KMS-11 (cell line): ENCODE results near the gene RNF146.

Experiments
- H2AFZ ChIP-seq: fragments of 200-600 bp; sonication (generic); 2 replicates; pipeline ENCODE4 v1.6.1; 2016; ENCODE audit warnings: antibody characterized with exemption, mixed run types, low read depth
- H3K27ac ChIP-seq: fragments of 200-600 bp; sonication (generic); 2 replicates; pipeline ENCODE4 v1.6.1; 2016; ENCODE audit warnings: mild to moderate bottlenecking, mixed run types
- H3K27me3 ChIP-seq: fragments of 200-600 bp; sonication (generic); 2 replicates; pipeline ENCODE4 v1.6.1; 2017; ENCODE audit warnings: mild to moderate bottlenecking, low read depth, mixed run types, moderate library complexity; ENCODE audit not compliant: insufficient read depth
- H3K36me3 ChIP-seq: fragments of 200-600 bp; sonication (generic); 2 replicates; pipeline ENCODE4 v1.6.1; 2017; ENCODE audit warnings: mild to moderate bottlenecking, mixed run types; ENCODE audit not compliant: insufficient read depth
- H3K4me1 ChIP-seq: fragments of 200-600 bp; sonication (generic); 2 replicates; pipeline ENCODE4 v1.6.1; 2016; ENCODE audit warnings: mild to moderate bottlenecking, low read depth, mixed run types; ENCODE audit not compliant: poor library complexity, severe bottlenecking
- H3K4me2 ChIP-seq: fragments of 200-600 bp; sonication (generic); 2 replicates; pipeline ENCODE4 v1.7.0; 2016; ENCODE audit warnings: mild to moderate bottlenecking, mixed run types
- H3K4me3 ChIP-seq: fragments of 200-600 bp; sonication (generic); IDR thresholded peaks from 2 replicates; pipeline ENCODE4 v1.6.1; 2017; ENCODE audit warnings: low read depth, low read length, mixed read lengths; ENCODE audit not compliant: insufficient read depth
- H3K79me2 ChIP-seq: fragments of 200-600 bp; sonication (generic); 2 replicates; pipeline ENCODE4 v1.6.1; 2016; ENCODE audit warnings: low read depth, mixed run types; ENCODE audit not compliant: insufficient read depth
- H3K9ac ChIP-seq: fragments of 200-600 bp; sonication (generic); 2 replicates; pipeline ENCODE4 v1.6.1; 2016; ENCODE audit warnings: mild to moderate bottlenecking, mixed run types
- H4K20me1 ChIP-seq: fragments of 200-600 bp; sonication (generic); 2 replicates; pipeline ENCODE4 v1.6.1; 2016; ENCODE audit warnings: mild to moderate bottlenecking, mixed run types; ENCODE audit not compliant: insufficient read depth
- TF ChIP-seq, protein P1 (sequence below): fragments of 200-600 bp; sonication (generic); conservative IDR thresholded peaks from 2 replicates; pipeline ENCODE4 v1.6.1; 2017; ENCODE audit warnings: low read depth, mild to moderate bottlenecking, antibody characterized with exemption, low read length, moderate library complexity, mixed read lengths

The RNF146 gene

DNA sequence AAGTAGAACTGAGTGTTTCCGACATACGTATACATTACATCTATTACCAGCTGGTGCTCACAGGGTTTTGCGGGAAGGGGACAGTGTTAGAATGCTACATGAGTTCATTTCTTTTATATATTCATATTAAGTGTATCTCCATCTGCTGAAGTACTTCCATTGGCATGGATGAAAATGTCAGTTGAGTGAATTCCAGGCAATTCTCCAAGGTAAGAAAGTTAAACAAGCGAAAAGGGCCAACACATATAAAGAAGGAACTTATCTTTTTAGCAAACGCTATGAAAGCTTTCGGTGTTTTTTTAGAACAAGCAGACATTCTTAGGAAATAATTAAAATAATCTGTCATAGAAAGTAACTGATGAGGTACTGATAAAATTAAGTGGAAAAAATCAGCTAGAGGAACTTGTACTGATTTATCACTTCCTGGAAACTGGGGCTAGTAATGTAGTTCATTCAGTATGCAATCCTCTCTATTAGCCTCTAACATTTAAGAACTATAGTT is 34.6 kb downstream of the RNF146 start:
- no peaks in the 10 kb centered on the region for H4K20me1 ChIP-seq
- H3K27ac ChIP-seq, result no peak overlapping the region
- H2AFZ ChIP-seq, result no peak overlapping the region
- no peaks in the 10 kb centered on the region for H3K36me3 ChIP-seq
- TF ChIP-seq, protein P1, sequence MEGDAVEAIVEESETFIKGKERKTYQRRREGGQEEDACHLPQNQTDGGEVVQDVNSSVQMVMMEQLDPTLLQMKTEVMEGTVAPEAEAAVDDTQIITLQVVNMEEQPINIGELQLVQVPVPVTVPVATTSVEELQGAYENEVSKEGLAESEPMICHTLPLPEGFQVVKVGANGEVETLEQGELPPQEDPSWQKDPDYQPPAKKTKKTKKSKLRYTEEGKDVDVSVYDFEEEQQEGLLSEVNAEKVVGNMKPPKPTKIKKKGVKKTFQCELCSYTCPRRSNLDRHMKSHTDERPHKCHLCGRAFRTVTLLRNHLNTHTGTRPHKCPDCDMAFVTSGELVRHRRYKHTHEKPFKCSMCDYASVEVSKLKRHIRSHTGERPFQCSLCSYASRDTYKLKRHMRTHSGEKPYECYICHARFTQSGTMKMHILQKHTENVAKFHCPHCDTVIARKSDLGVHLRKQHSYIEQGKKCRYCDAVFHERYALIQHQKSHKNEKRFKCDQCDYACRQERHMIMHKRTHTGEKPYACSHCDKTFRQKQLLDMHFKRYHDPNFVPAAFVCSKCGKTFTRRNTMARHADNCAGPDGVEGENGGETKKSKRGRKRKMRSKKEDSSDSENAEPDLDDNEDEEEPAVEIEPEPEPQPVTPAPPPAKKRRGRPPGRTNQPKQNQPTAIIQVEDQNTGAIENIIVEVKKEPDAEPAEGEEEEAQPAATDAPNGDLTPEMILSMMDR, result no peak
- H3K4me3 ChIP-seq, result no peak overlapping the region
- H3K4me2 ChIP-seq, result no peak overlapping the region
- no peak overlapping the region for H3K9ac ChIP-seq
- no peaks in the 10 kb centered on the region for H3K79me2 ChIP-seq
- H3K4me1 ChIP-seq, result peaks cover 3% of the 10 kb centered on the region
- H3K27me3 ChIP-seq, result no peaks in the 10 kb centered on the region

DNA sequence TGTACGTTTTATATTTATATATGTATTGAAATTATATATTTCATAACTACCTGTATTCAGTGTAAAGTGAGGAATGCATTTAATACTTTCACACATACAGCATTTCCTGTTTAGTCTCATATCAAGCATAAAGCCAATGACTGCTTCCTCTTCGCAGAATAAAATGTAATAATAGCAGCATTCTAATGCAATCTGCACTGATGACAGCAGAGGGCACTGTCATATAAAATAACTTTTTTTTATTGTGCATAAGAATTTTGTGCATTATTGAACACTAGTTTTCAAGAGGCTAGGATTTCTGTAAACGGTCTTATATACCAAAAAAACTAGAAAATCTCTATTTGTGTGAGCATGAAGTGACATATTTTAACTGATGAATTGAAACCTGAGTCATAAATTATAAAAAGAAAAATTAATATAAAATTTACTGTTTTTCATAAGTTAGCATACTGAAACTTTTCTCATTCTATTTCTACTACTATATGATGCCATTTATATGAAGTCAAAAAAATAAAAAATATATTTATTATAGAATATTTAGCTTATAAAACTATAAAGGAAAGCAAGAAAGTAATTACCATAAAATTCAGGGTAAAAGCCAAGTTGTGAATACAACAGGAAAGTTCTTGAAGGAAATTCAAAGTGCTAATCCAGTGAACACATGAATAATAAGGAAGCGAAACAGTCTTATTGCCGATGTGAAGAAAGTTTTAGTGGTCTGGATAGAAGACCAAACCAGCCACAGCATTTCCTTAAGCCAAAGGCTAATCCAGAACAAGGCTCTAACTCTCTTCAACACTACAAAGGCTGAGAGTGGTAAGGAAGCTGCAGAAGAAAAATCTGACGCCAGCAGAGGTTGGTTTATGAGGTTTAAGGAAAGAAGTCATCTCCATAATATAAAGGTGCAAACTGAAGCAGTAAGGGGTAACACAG is 36.3 kb downstream of the RNF146 start:
- TF ChIP-seq, protein P1, result no peak; the same call in 1 of the 2 replicates
- H3K27ac ChIP-seq, result no peak overlapping the region

DNA sequence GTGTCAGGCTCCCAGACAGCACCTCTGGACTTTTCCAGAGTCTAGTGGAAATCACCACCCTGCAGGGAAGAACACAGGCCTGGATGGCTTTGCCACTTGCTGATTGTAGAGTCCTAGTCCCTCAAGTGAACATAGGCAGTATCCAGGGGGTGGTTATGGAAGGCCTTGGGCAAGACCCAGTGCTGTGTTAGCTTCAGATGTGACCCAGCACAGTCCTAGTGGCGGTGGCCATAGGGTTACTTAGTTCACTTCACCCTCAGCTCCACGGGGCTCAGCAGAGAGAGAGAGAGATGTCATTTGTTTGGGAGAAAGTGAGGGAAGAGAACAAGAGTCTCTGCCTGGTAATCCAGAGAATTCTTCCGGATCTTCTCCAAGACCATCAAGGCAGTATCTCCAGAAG is 37.3 kb downstream of the RNF146 start:
- no peaks in the 10 kb centered on the region for H4K20me1 ChIP-seq
- no peak overlapping the region for H3K4me2 ChIP-seq
- no peaks in the 10 kb centered on the region for H3K4me1 ChIP-seq
- H3K36me3 ChIP-seq, result no peaks in the 10 kb centered on the region
- H3K27me3 ChIP-seq, result no peaks in the 10 kb centered on the region
- no peak overlapping the region for H3K4me3 ChIP-seq
- peaks cover 6% of the 10 kb centered on the region; the same call in 1 of the 2 replicates for H3K79me2 ChIP-seq
- TF ChIP-seq, protein P1, result no peak
- H3K9ac ChIP-seq, result no peak overlapping the region
- H2AFZ ChIP-seq, result no peak overlapping the region
- no peak overlapping the region for H3K27ac ChIP-seq

More for the DNA sequence above, 36.3 kb downstream of the RNF146 start:
- Histone ChIP-seq H3K4me3 (no peak overlapping the region), H3K4me2 (no peak overlapping the region), H4K20me1 (no peaks in the 10 kb centered on the region), H3K79me2 (no peaks in the 10 kb centered on the region; the same call in 1 of the 2 replicates), H3K27me3 (no peaks in the 10 kb centered on the region), H3K36me3 (no peaks in the 10 kb centered on the region), H3K4me1 (no peaks in the 10 kb centered on the region), H3K9ac (no peak overlapping the region), H2AFZ (no peak overlapping the region)

DNA sequence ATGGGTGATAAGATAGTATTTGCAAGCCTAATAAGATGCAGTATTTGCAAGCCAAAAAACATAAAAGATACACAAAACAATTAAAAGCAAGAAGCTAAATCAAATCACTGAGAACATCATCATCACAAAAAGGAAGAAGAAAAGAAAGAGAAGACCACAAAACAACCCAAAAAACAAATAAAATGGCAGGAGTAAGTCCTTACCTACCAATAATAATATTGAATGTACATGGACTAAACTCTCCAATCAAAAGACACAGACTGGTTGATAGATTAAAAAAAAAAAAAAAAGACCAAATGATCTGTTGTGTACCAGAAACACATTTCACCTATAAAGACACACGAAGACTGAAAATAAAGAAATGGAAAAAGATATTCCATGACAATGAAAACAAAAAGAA is 39.1 kb downstream of the RNF146 start:
- no peak overlapping the region for H3K27ac ChIP-seq
- H3K9ac ChIP-seq, result no peak overlapping the region
- no peak overlapping the region for H2AFZ ChIP-seq
- H3K79me2 ChIP-seq, result peaks cover 8% of the 10 kb centered on the region; the same call in 1 of the 2 replicates
- no peaks in the 10 kb centered on the region for H4K20me1 ChIP-seq
- TF ChIP-seq, protein P1, result no peak
- H3K4me1 ChIP-seq, result no peaks in the 10 kb centered on the region
- no peaks in the 10 kb centered on the region for H3K27me3 ChIP-seq
- H3K4me2 ChIP-seq, result no peak overlapping the region
- no peak overlapping the region for H3K4me3 ChIP-seq
- H3K36me3 ChIP-seq, result no peaks in the 10 kb centered on the region
